SK-N-SH (cell line): Measurements from ENCODE around the gene GRM7. TPM values are rescaled to one million over a fixed set of nuclear protein-coding genes. Genes with fewer than 3 reads are reported as not detected.

Source experiments
- CTCF ChIA-PET: fragments of 300-600, 350-600 bp; formaldehyde crosslinking; extraction: SDS; loops from one replicate; lab custom pipeline; 2021; lab: Yijun Ruan, JAX
- POLR2A ChIA-PET: fragments of 350-600 bp; sonication (Branson Sonifier 250); formaldehyde crosslinking; extraction: SDS; loops from one replicate; lab custom pipeline; 2020; ENCODE audit warnings: antibody characterized with exemption, inconsistent platforms; lab: Yijun Ruan, JAX
- DNase-seq: peaks from one replicate; pipeline ENCODE4 v3.0.0; 2012
- H2AFZ ChIP-seq: fragments of 200-600 bp; sonication (generic); 2 replicates; pipeline ENCODE4 v1.8.1; 2016; ENCODE audit warnings: antibody characterized with exemption, mild to moderate bottlenecking, low read depth
- H3F3A ChIP-seq: fragments of 200-600 bp; sonication (generic); replicated peaks from 2 replicates; pipeline ENCODE3; 2016; ENCODE audit warnings: antibody characterized with exemption, mild to moderate bottlenecking; ENCODE audit not compliant: insufficient read depth
- H3K27ac ChIP-seq, 2 experiments: fragments of 200-500 bp in 1 of 2; fragments of 200-600 bp in 1 of 2; sonication (Bioruptor generic) in 1 of 2; sonication (generic), shearing (Covaris generic) in 1 of 2; 2 replicates each; pipeline versions ENCODE4 v1.5.1 to v1.6.1; 2014 to 2016; ENCODE audit warnings: low read depth in 2 of 2, inconsistent platforms in 1 of 2, low read length in 1 of 2, mild to moderate bottlenecking in 1 of 2, mixed read lengths in 1 of 2
- H3K27me3 ChIP-seq: fragments of 200-600 bp; sonication (generic), shearing (Covaris generic); 2 replicates; pipeline ENCODE4 v1.6.1; 2016; ENCODE audit warnings: mixed run types; ENCODE audit not compliant: insufficient read depth
- H3K36me3 ChIP-seq, 2 experiments: fragments of 200-500 bp in 1 of 2; fragments of 200-600 bp in 1 of 2; sonication (Bioruptor generic) in 1 of 2; sonication (generic) in 1 of 2; replicated peaks in 1 of 2; 2 replicates each; pipeline versions ENCODE3 to v1.5.1; 2014 to 2016; ENCODE audit warnings: low read length in 1 of 2, mild to moderate bottlenecking in 1 of 2; ENCODE audit not compliant: insufficient read depth in 2 of 2, control insufficient read depth in 1 of 2
- H3K4me1 ChIP-seq, 2 experiments: fragments of 200-500 bp in 1 of 2; fragments of 200-600 bp in 1 of 2; sonication (Bioruptor generic) in 1 of 2; sonication (generic), shearing (Covaris generic) in 1 of 2; 2 replicates each; pipeline versions ENCODE4 v1.5.1 to v1.6.1; 2014 to 2016; ENCODE audit warnings: low read depth in 1 of 2, low read length in 1 of 2, mixed run types in 1 of 2; ENCODE audit not compliant: insufficient read depth in 2 of 2, control insufficient read depth in 1 of 2
- H3K4me2 ChIP-seq: fragments of 200-600 bp; sonication (generic), shearing (Covaris generic); 2 replicates; pipeline ENCODE4 v1.6.1; 2017; ENCODE audit warnings: mixed run types
- H3K4me3 ChIP-seq, 2 experiments: fragments of 200-500 bp in 1 of 2; fragments of 200-600 bp in 1 of 2; sonication (Bioruptor generic) in 1 of 2; sonication (generic), shearing (Covaris generic) in 1 of 2; 2 replicates each; pipeline versions ENCODE4 v1.5.1 to v1.8.1; 2014 to 2016; ENCODE audit warnings: low read depth in 2 of 2, inconsistent platforms in 1 of 2, low read length in 1 of 2, mild to moderate bottlenecking in 1 of 2, mixed read lengths in 1 of 2, moderate library complexity in 1 of 2
- H3K79me2 ChIP-seq: fragments of 200-600 bp; sonication (generic); 2 replicates; pipeline ENCODE4 v1.8.1; 2017; ENCODE audit warnings: mild to moderate bottlenecking; ENCODE audit not compliant: insufficient read depth
- H3K9ac ChIP-seq: fragments of 200-600 bp; sonication (generic); 2 replicates; pipeline ENCODE4 v1.6.1; 2017; ENCODE audit warnings: mixed run types
- H3K9me2 ChIP-seq: fragments of 200-600 bp; sonication (generic); 2 replicates; pipeline ENCODE4 v1.6.1; 2017; ENCODE audit warnings: mixed run types
- H3K9me3 ChIP-seq: fragments of 200-600 bp; sonication (generic); 2 replicates; pipeline ENCODE4 v1.6.1; 2017; ENCODE audit warnings: mixed run types, mild to moderate bottlenecking, moderate library complexity
- H4K20me1 ChIP-seq: fragments of 200-600 bp; sonication (generic); 2 replicates; pipeline ENCODE4 v1.6.1; 2017; ENCODE audit warnings: mild to moderate bottlenecking, mixed run types; ENCODE audit not compliant: insufficient read depth
- CHD2 ChIP-seq: fragments of 150-350 bp; IDR thresholded peaks from 2 replicates; pipeline ENCODE4 v1.6.1; 2018; ENCODE audit warnings: low read length; ENCODE audit not compliant: partially characterized antibody
- EP300 ChIP-seq, 2 experiments: IDR thresholded peaks; 2 replicates each; pipeline versions ENCODE4 v1.4.0 to v1.6.1; 2012; ENCODE audit warnings: borderline replicate concordance in 1 of 2, low read depth in 1 of 2, low read length in 1 of 2
- EZH2phosphoT487 ChIP-seq: fragments of 200-600 bp; sonication (generic); IDR thresholded peaks from 2 replicates; pipeline ENCODE4 v1.6.1; 2017; ENCODE audit warnings: low read depth, mixed run types, mild to moderate bottlenecking, antibody characterized with exemption, moderate library complexity, borderline replicate concordance
- FOSL2 ChIP-seq: IDR thresholded peaks from 2 replicates; pipeline ENCODE4 v1.4.0; 2012; ENCODE audit warnings: low read depth, mild to moderate bottlenecking, moderate library complexity, borderline replicate concordance
- FOXJ3 ChIP-seq: sonication (generic); formaldehyde crosslinking; IDR thresholded peaks from 2 replicates; pipeline ENCODE4 v1.5.1; 2020; ENCODE audit warnings: mild to moderate bottlenecking, missing genetic modification reagents
- FOXM1 ChIP-seq: IDR thresholded peaks from 2 replicates; pipeline ENCODE4 v1.4.0; 2012; ENCODE audit warnings: low read depth, mild to moderate bottlenecking
- GABPA ChIP-seq: IDR thresholded peaks from 2 replicates; pipeline ENCODE4 v1.4.0; 2012; ENCODE audit warnings: low read depth, mild to moderate bottlenecking
- GATA2 ChIP-seq: sonication (generic); formaldehyde crosslinking; IDR thresholded peaks from 2 replicates; pipeline ENCODE4 v1.5.0; 2020; ENCODE audit warnings: mild to moderate bottlenecking, missing genetic modification reagents
- IRF3 ChIP-seq: fragments of 150-350 bp; IDR thresholded peaks from 2 replicates; pipeline ENCODE4 v1.6.1; 2016; ENCODE audit warnings: mild to moderate bottlenecking, low read depth, low read length
- JUND ChIP-seq: IDR thresholded peaks from 2 replicates; pipeline ENCODE4 v1.4.0; 2012
- MAX ChIP-seq: IDR thresholded peaks from 2 replicates; pipeline ENCODE4 v1.4.0; 2012; ENCODE audit warnings: low read depth
- MEF2A ChIP-seq: IDR thresholded peaks from 2 replicates; pipeline ENCODE4 v1.4.0; 2012; ENCODE audit warnings: low read depth, borderline replicate concordance
- MXI1 ChIP-seq: IDR thresholded peaks from 2 replicates; pipeline ENCODE4 v1.6.1; 2012; ENCODE audit warnings: mild to moderate bottlenecking, low read depth, low read length, improper control_type of control experiment
- NFIC ChIP-seq: IDR thresholded peaks from 2 replicates; pipeline ENCODE4 v1.4.0; 2012; ENCODE audit warnings: borderline replicate concordance
- NRF1 ChIP-seq: IDR thresholded peaks from 2 replicates; pipeline ENCODE4 v1.6.1; 2012; ENCODE audit warnings: low read depth, mild to moderate bottlenecking, low read length
- PBX3 ChIP-seq: IDR thresholded peaks from 2 replicates; pipeline ENCODE4; 2012
- RFX5 ChIP-seq: IDR thresholded peaks from 2 replicates; pipeline ENCODE4 v1.6.1; 2012; ENCODE audit warnings: mild to moderate bottlenecking, improper control_type of control experiment, low read length
- RXRA ChIP-seq: IDR thresholded peaks from 2 replicates; pipeline ENCODE4 v1.4.0; 2012; ENCODE audit warnings: low read depth, mild to moderate bottlenecking, borderline replicate concordance
- SMC3 ChIP-seq: IDR thresholded peaks from 2 replicates; pipeline ENCODE4 v1.6.1; 2012; ENCODE audit warnings: low read depth, low read length, improper control_type of control experiment
- TAF1 ChIP-seq: IDR thresholded peaks from 2 replicates; pipeline ENCODE4 v1.6.1; 2012; ENCODE audit warnings: low read depth, mild to moderate bottlenecking, low read length, moderate library complexity, borderline replicate concordance
- TCF12 ChIP-seq: IDR thresholded peaks from 2 replicates; pipeline ENCODE4 v1.4.0; 2012
- TEAD4 ChIP-seq: IDR thresholded peaks from 2 replicates; pipeline ENCODE4 v1.4.0; 2012; ENCODE audit warnings: mild to moderate bottlenecking, borderline replicate concordance; ENCODE audit not compliant: insufficient read depth
- USF1 ChIP-seq: IDR thresholded peaks from 2 replicates; pipeline ENCODE4 v1.4.0; 2012; ENCODE audit warnings: low read depth, borderline replicate concordance
- YY1 ChIP-seq: IDR thresholded peaks from 2 replicates; pipeline ENCODE4 v1.4.0; 2012; ENCODE audit warnings: low read depth, mild to moderate bottlenecking
- ZBTB33 ChIP-seq: IDR thresholded peaks from 2 replicates; pipeline ENCODE4 v1.4.0; 2012; ENCODE audit warnings: low read depth, borderline replicate concordance
- WGBS: methylation state at CpG from one replicate; pipeline ENCODE4 v1.1.6; 2017; ENCODE audit warnings: low lambda C conversion rate; 5-methylcytosine and 5-hydroxymethylcytosine counted together
- polyA plus RNA-seq, 3 experiments: library from polyadenylated mRNA; depleted of rRNA; stranded (reverse); fragments of >200 nt; gene quantifications; 2 replicates each; pipeline ENCODE4 v1.2.3, GENCODE V29; 2012

Gene GRM7
- polyA plus RNA-seq, 1 of the 3 experiments (the other 2 are of a cell fraction), result 0.03 TPM

- TF ChIP-seq TEAD4, result no peak
- TF ChIP-seq YY1, result no peak
- TF ChIP-seq, all 33 proteins: peak for 0
Observed at GRCh38 chr3:6862880-6863195, 1.9 kb downstream of the GRM7 start (continued).

- Histone ChIP-seq H3F3A (no peaks in the 10 kb centered on the region), H3K36me3 (no peaks in the 10 kb centered on the region), H3K4me1 (peaks cover 0 to 25% of the 10 kb centered on the region in 2 experiments; a peak in 2 of 4 replicates), H3K9ac (no peak overlapping the region), H3K27ac (peak overlapping the region in 1 of 2 experiments; percentile 96; a peak in 2 of 4 replicates), H3K9me2 (no peaks in the 10 kb centered on the region), H3K9me3 (no peaks in the 10 kb centered on the region), H2AFZ (no peak overlapping the region), H3K4me2 (no peak overlapping the region), H3K27me3 (no peaks in the 10 kb centered on the region), H3K79me2 (no peaks in the 10 kb centered on the region), H3K4me3 (no peak overlapping the region), H4K20me1 (no peaks in the 10 kb centered on the region)
- ChIA-PET POLR2A (no interaction called here), CTCF (interaction anchor here (0.6 to 1.2 kb wide), 3 partner anchors 15 to 75 kb away, joined by 3 read pairs; no protein-coding TSS in a partner anchor)
- peak; percentile 57 for DNase-seq
- WGBS, result 3% methylated on average over 3 of the region's 3 CpGs
- TF ChIP-seq YY1 (no peak), MEF2A (no peak), MXI1 (peak; percentile 31; the same call in 1 of the 2 replicates), EP300 (IDR thresholded peaks at IDR 0.05; ENCODE audit: borderline replicate concordance in 1 of 2, low read depth in 1 of 2, low read length in 1 of 2) (peak in 1 of 2 experiments; percentile 92; a peak in 3 of 4 replicates), FOXJ3 (peak; percentile 95), RXRA (no peak), USF1 (no peak), NFIC (no peak), SMC3 (no peak), GABPA (no peak), EZH2phosphoT487 (no peak), MAX (no peak), GATA2 (CRISPR knock-in tag) (peak; percentile 75), FOSL2 (no peak), TAF1 (no peak), NRF1 (no peak), PBX3 (no peak), RFX5 (no peak), FOXM1 (no peak), IRF3 (no peak), JUND (no peak), TCF12 (peak; percentile 59), CHD2 (peak; percentile 78), ZBTB33 (no peak), TEAD4 (no peak)
Observed at GRCh38 chr3:6867269-6867668, 6.4 kb downstream of the GRM7 start.
